GM12878 (cell line): ENCODE data around the gene MAP2K2. TPM values are rescaled to one million over a fixed set of nuclear protein-coding genes. Genes with fewer than 3 reads are reported as not detected.

Experiments used
- ATAC-seq: fragments of 200-7000 bp; cut with Tn5 transposase; 3 replicates; pipeline ENCODE4 v1.9.1; 2020; ENCODE audit warnings: mild to moderate bottlenecking, moderate library complexity
- BruUV-seq: library from RNA; stranded (reverse); fragments of 400-500 nt; replicated peaks from 2 replicates; lab custom pipeline; 2021; lab: Mats Ljungman, UMichigan
- CTCF ChIA-PET: fragments of 300-600 bp; sonication (Branson Sonifier 250); formaldehyde crosslinking; extraction: SDS; loops from one replicate; lab custom pipeline; 2021; ENCODE audit warnings: inconsistent platforms; lab: Yijun Ruan, JAX
- POLR2A ChIA-PET: fragments of 350-600 bp; formaldehyde crosslinking; extraction: SDS; loops from one replicate; lab custom pipeline; 2021; ENCODE audit warnings: inconsistent platforms; lab: Charles Lee
- RAD21 ChIA-PET: fragments of 300-600 bp; sonication (Branson Sonifier 250); formaldehyde crosslinking; loops from one replicate; lab custom pipeline; 2023; ENCODE audit warnings: antibody characterized with exemption; ENCODE audit not compliant: unreplicated experiment; lab: Charles Lee
- SMC1A ChIA-PET: fragments of 300-600 bp; sonication (Branson Sonifier 250); formaldehyde crosslinking; loops from one replicate; lab custom pipeline; 2023; ENCODE audit not compliant: unreplicated experiment, uncharacterized antibody; lab: Charles Lee
- DNase-seq: peaks from one replicate; pipeline ENCODE4 v3.0.0-alpha.2; 2011; ENCODE audit warnings: low read depth, low spot score
- FAIRE-seq: peaks from 3 replicates; lab custom pipeline; 2011; peaks lifted over from hg19 to GRCh38; lab: Jason Lieb, UNC
- H2AFZ ChIP-seq: 2 replicates; pipeline ENCODE4 v1.6.0; 2011; ENCODE audit warnings: low read depth, low read length, control low read depth; ENCODE audit not compliant: control insufficient read depth
- H3K27ac ChIP-seq: 2 replicates; pipeline ENCODE4 v1.5.1; 2011; ENCODE audit warnings: control low read depth; ENCODE audit not compliant: control insufficient read depth, insufficient read depth
- H3K27me3 ChIP-seq, 2 experiments: replicated peaks in 1 of 2; 2 replicates each; pipeline versions ENCODE4 v1.6.0 to v1.6.1; 2011; ENCODE audit warnings: low read length in 1 of 2; ENCODE audit not compliant: control insufficient read depth in 2 of 2, insufficient read depth in 2 of 2
- H3K36me3 ChIP-seq, 2 experiments: 2 replicates each; pipeline ENCODE4 v1.5.1; 2011; ENCODE audit warnings: low read length in 1 of 2; ENCODE audit not compliant: control insufficient read depth in 2 of 2, insufficient read depth in 2 of 2
- H3K4me1 ChIP-seq: 2 replicates; pipeline ENCODE4 v1.6.1; 2011; ENCODE audit warnings: mild to moderate bottlenecking, low read length, moderate library complexity, mixed read lengths; ENCODE audit not compliant: control insufficient read depth, insufficient read depth
- H3K4me2 ChIP-seq: 2 replicates; pipeline ENCODE4 v1.6.0; 2011; ENCODE audit warnings: control low read depth; ENCODE audit not compliant: control insufficient read depth, insufficient read depth
- H3K4me3 ChIP-seq: fragments of 200-600 bp; sonication (generic); 2 replicates; pipeline ENCODE4 v1.5.1; 2016
- H3K79me2 ChIP-seq: 2 replicates; pipeline ENCODE4 v1.6.0; 2011; ENCODE audit warnings: low read length; ENCODE audit not compliant: control insufficient read depth, insufficient read depth
- H3K9ac ChIP-seq: 2 replicates; pipeline ENCODE4 v1.8.0; 2011; ENCODE audit warnings: low read length, control low read depth, mixed read lengths; ENCODE audit not compliant: control insufficient read depth, insufficient read depth
- H3K9me3 ChIP-seq: replicated peaks from 3 replicates; pipeline ENCODE4 v1.5.1; 2011; ENCODE audit warnings: mild to moderate bottlenecking, low read length; ENCODE audit not compliant: control insufficient read depth, insufficient read depth
- H4K20me1 ChIP-seq: 2 replicates; pipeline ENCODE4 v1.6.0; 2011; ENCODE audit not compliant: control insufficient read depth, insufficient read depth
- ASH2L ChIP-seq: fragments of 300-600, 200-600 bp; sonication (generic); IDR thresholded peaks from 2 replicates; pipeline ENCODE4 v1.6.1; 2017; ENCODE audit warnings: low read depth, mild to moderate bottlenecking, borderline replicate concordance
- CTCF ChIP-seq, 3 experiments: IDR thresholded peaks in 2 of 3; conservative IDR thresholded peaks in 1 of 3; 2 replicates each; pipeline ENCODE4 v1.5.1; 2011; ENCODE audit warnings: low read depth in 3 of 3, low read length in 3 of 3, mild to moderate bottlenecking in 3 of 3, control low read depth in 2 of 3, moderate library complexity in 2 of 3, inconsistent platforms in 1 of 3, mixed read lengths in 1 of 3; ENCODE audit not compliant: control insufficient read depth in 2 of 3, insufficient read depth in 1 of 3; ENCODE audit errors: extremely low read depth in 1 of 3
- HDAC2 ChIP-seq: fragments of 200-600 bp; sonication (generic); IDR thresholded peaks from 2 replicates; pipeline ENCODE4 v1.6.1; 2017
- IRF5 ChIP-seq: fragments of 450-650 bp; IDR thresholded peaks from 2 replicates; pipeline ENCODE4 v1.6.1; 2017; ENCODE audit warnings: borderline replicate concordance
- MTA2 ChIP-seq: fragments of 450-650 bp; IDR thresholded peaks from 2 replicates; pipeline ENCODE4 v1.6.1; 2016; ENCODE audit warnings: low read depth, mild to moderate bottlenecking, moderate library complexity
- PAX5 ChIP-seq: IDR thresholded peaks from 2 replicates; pipeline ENCODE4 v1.6.1; 2011; ENCODE audit warnings: low read depth, low read length, borderline replicate concordance
- POLR2AphosphoS5 ChIP-seq: IDR thresholded peaks from 2 replicates; pipeline ENCODE4 v1.6.1; 2011; ENCODE audit warnings: mild to moderate bottlenecking, low read length, inconsistent platforms
- RELA ChIP-seq: fragments of 450-650 bp; IDR thresholded peaks from 2 replicates; pipeline ENCODE4 v1.8.0; 2014; ENCODE audit warnings: borderline replicate concordance; ENCODE audit not compliant: partially characterized antibody
- RELB ChIP-seq: fragments of 450-650 bp; IDR thresholded peaks from 2 replicates; pipeline ENCODE4 v1.6.1; 2017; ENCODE audit warnings: low read depth, mild to moderate bottlenecking, moderate library complexity
- TBL1XR1 ChIP-seq: IDR thresholded peaks from 2 replicates; pipeline ENCODE4 v1.6.1; 2012; ENCODE audit warnings: low read depth, low read length, improper control_type of control experiment
- WGBS: methylation state at CpG from one replicate; pipeline ENCODE4 v1.1.6; 2016; ENCODE audit warnings: low lambda C conversion rate; ENCODE audit not compliant: insufficient replicate concordance, insufficient coverage; ENCODE audit errors: missing lambda C conversion rate; 5-methylcytosine and 5-hydroxymethylcytosine counted together
- in situ Hi-C: fragments of 300-500 bp; cut with MboI; formaldehyde crosslinking; loops from 9 replicates; pipeline ENCODE4 v1.14.3; 2018; ENCODE audit warnings: mixed read lengths
- intact Hi-C: fragments of 100-400 bp; cut with micrococcal nuclease; formaldehyde crosslinking; loops from one replicate; pipeline ENCODE4 v1.14.2; 2022; ENCODE audit not compliant: unreplicated experiment
- polyA plus RNA-seq, 11 experiments: library from polyadenylated mRNA; depleted of rRNA in 4 of 11; unstranded in 6 of 11; stranded (reverse) in 5 of 11; fragments of >200 nt; fragmentation: Nextera tagmentation in 4 of 11; fragmentation: Illumina TruSeq in 1 of 11; extraction: Ambion mirVana in 4 of 11; extraction: Trizol in 1 of 11; gene quantifications; 1 replicate in 1 of 11; 2 replicates in 10 of 11; pipeline versions ENCODE4 v1.2.1 to v1.2.3, GENCODE V29; 2011 to 2016; ENCODE audit warnings: inconsistent platforms in 2 of 11, missing spikeins in 2 of 11, low read depth in 1 of 11
- total RNA-seq, 4 experiments: library from RNA; depleted of rRNA in 3 of 4; stranded (reverse); fragments of >200 nt in 3 of 4; fragmentation: Illumina TruSeq in 1 of 4; extraction: Trizol in 1 of 4; gene quantifications; 2 replicates each; pipeline versions ENCODE4 v1.2.1 to v1.2.3, GENCODE V29; 2013 to 2021

The MAP2K2 gene
- total and polyA plus RNA-seq, 10 of the 15 experiments (the other 5 are each of a cell fraction or from before 2014, with no cell fraction given), result 1.00 to 210 (median 53.5) TPM

- BruUV-seq, result no TSS peak
- ChIA-PET RAD21 (no interaction called here), CTCF (no interaction called here)
- Histone ChIP-seq H3K4me3 (no peak overlapping the region), H3K27me3 (no peaks in the 10 kb centered on the region), H3K79me2 (peaks cover 14% of the 10 kb centered on the region), H3K27ac (no peak overlapping the region)
- FAIRE-seq (no peak), DNase-seq (no peak)
- TF ChIP-seq HDAC2, result no peak
- TF ChIP-seq, all 136 proteins: peak for 0
- Histone ChIP-seq H3K9me3 (no peaks in the 10 kb centered on the region; the same call in 2 of the 3 replicates), H3K9ac (no peak overlapping the region), H3K36me3 (peaks cover 12 to 24% of the 10 kb centered on the region in 2 experiments), H2AFZ (no peak overlapping the region), H4K20me1 (peaks cover 7% of the 10 kb centered on the region; the same call in 1 of the 2 replicates), H3K4me1 (no peaks in the 10 kb centered on the region), H3K4me2 (no peak overlapping the region)
- ATAC-seq, result no peak
- WGBS, result 94% methylated on average over 6 of the region's 7 CpGs
- intact Hi-C loops (no loop called here), in situ Hi-C loops (no loop called here)
- POLR2A ChIA-PET, result no interaction called here
- SMC1A ChIA-PET, result no interaction called here
These were observed 77.6 kb downstream of the MAP2K2 start for GRCh38 chr19:4046362-4046691.

- POLR2A ChIA-PET, result interaction anchor here (1.2 kb wide), 1 partner anchor 12 kb away, joined by 4 read pairs; no protein-coding TSS in a partner anchor
- no peak for DNase-seq
- SMC1A ChIA-PET, result no interaction called here
- TSS peak; percentile 47 for BruUV-seq
- H3K27me3 ChIP-seq, result no peaks in the 10 kb centered on the region
- WGBS, result 89% methylated on average over 29 of the region's 32 CpGs
- H2AFZ ChIP-seq, result no peak overlapping the region
- peaks cover 4% of the 10 kb centered on the region; the same call in 1 of the 2 replicates for H4K20me1 ChIP-seq
- H3K4me1 ChIP-seq, result no peaks in the 10 kb centered on the region
- no peak overlapping the region for H3K4me3 ChIP-seq
- RAD21 ChIA-PET, result no interaction called here
- no peak overlapping the region for H3K4me2 ChIP-seq
- no peaks in the 10 kb centered on the region; the same call in 2 of the 3 replicates for H3K9me3 ChIP-seq
- CTCF ChIA-PET, result no interaction called here
- no peak for ATAC-seq
- intact Hi-C loops, result no loop called here
- in situ Hi-C loops, result no loop called here
- no peak for TF ChIP-seq CTCF (IDR thresholded peaks at IDR 0.05 in 2 of 3, conservative IDR thresholded peaks at IDR 0.05 in 1 of 3; ENCODE audit: control insufficient read depth in 2 of 3, extremely low read depth in 1 of 3, insufficient read depth in 1 of 3, low read depth in 3 of 3, low read length in 3 of 3)
- TF ChIP-seq PAX5, result no peak
- no peak for TF ChIP-seq TBL1XR1
- TF ChIP-seq RELB, result no peak
- no peak for TF ChIP-seq ASH2L
- TF ChIP-seq IRF5, result no peak
- no peak for TF ChIP-seq RELA
- TF ChIP-seq MTA2, result no peak
- TF ChIP-seq POLR2AphosphoS5, result peak; percentile 45; the same call in 1 of the 2 replicates
- TF ChIP-seq, all 136 proteins: peak for 1
- no peak for FAIRE-seq
- H3K79me2 ChIP-seq, result peaks cover 10% of the 10 kb centered on the region
- peaks cover 8 to 20% of the 10 kb centered on the region in 2 experiments for H3K36me3 ChIP-seq
- no peak overlapping the region for H3K9ac ChIP-seq
- H3K27ac ChIP-seq, result no peak overlapping the region
These were observed 78.1 kb downstream of the MAP2K2 start for GRCh38 chr19:4045597-4046361.
